RCC 7860 (cell line): ENCODE data around the gene TSC22D3.

Experiments used
- DNase-seq: peaks from one replicate; pipeline ENCODE4 v3.0.0-alpha.2; 2015; ENCODE audit warnings: low spot score
- FAIRE-seq: peaks from 2 replicates; lab custom pipeline; 2012; peaks lifted over from hg19 to GRCh38; lab: Jason Lieb, UNC

The TSC22D3 gene

DNA sequence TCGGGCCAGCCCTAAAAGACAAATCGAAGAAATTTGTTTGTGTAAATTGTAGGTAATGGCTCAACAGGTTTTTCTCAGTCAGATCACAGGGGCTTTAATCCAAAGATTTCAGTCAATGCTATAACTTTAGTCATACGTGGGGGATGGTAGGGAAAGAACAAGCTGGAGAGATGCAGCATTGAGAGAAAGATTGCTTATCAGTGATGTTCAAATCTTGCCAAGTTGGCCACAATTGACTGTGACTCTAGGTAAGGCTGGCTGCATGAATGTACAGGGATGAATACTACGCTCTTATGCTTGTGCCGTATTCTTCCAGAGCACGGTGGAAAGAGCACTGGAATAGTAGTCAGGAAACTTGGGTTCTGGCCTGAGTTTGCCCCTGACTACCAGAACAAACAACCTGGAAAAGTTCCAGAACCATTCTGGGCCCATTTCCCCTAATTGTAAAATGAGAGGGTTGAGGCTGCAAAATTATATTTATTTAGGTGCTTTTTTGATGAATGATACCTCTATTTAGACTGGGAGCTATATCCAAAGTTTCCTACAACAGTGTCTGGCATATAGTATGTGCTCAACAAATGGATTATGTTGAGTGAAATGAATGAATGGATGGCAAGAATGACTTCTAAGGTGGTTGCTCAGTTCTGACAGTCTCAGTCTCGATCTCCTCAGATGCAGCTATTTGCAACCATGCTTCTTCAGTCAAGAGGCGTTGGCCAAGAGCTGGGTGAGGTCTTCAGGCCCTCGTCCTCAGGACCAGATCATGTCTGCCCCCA lies 44.4 kb downstream of the TSC22D3 start:
- peak; percentile 5 for DNase-seq
- FAIRE-seq = no peak

DNA sequence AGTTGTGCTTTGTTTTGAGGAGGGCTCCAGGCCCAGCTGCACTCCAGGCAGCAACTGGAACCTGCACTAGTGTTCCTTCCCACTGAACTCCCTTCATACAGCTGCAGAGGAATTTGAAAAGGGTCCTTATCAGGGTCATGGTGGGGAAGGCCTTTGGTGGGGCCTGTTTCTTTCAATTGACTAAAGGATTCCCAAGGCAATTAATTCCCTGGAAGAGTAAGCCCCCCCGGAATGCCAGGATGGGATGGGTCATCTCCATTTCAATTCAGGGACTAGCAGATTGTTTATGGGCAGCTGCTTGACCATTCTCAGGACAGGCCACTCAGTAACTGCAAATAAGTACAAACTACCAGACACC lies 45.3 kb downstream of the TSC22D3 start:
- no peak for FAIRE-seq

DNA sequence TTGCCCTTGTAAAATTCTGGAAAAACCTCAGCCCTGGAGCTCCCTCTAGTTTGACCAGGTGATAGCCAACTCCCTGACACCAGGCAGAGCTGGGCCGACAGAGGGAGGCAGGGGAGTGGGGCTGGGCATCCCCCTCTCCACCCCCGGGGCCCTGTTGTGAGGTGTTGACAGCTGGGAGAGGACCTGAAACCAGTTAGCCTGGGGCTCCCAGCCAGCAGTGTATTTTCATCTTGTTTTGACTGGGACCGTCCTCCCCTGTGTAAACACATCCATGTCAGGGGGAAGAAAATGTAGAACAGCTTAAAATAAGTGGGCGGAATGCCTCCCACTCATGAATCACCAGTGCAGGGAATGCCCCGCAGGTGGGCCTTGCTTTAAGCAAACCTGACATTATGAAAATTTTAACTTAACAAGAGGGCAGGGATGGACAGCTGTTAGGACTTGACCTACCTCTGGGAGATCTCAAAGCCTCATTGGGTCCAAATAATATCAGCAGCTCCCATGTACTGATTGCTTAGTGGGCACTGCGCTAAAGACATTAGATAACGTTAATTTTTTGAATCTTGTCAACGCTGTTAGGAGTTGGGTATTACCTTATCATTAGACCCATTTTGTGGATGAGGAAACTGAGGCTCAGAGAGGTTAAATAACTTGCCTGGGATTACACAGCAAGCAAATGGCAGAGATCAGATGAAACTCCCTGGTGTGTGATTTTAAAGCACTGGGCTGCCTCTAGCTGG lies 45.9 kb downstream of the TSC22D3 start:
- FAIRE-seq (no peak), DNase-seq (no peak)

More for the DNA sequence above, 45.3 kb downstream of the TSC22D3 start:
- DNase-seq = no peak

DNA sequence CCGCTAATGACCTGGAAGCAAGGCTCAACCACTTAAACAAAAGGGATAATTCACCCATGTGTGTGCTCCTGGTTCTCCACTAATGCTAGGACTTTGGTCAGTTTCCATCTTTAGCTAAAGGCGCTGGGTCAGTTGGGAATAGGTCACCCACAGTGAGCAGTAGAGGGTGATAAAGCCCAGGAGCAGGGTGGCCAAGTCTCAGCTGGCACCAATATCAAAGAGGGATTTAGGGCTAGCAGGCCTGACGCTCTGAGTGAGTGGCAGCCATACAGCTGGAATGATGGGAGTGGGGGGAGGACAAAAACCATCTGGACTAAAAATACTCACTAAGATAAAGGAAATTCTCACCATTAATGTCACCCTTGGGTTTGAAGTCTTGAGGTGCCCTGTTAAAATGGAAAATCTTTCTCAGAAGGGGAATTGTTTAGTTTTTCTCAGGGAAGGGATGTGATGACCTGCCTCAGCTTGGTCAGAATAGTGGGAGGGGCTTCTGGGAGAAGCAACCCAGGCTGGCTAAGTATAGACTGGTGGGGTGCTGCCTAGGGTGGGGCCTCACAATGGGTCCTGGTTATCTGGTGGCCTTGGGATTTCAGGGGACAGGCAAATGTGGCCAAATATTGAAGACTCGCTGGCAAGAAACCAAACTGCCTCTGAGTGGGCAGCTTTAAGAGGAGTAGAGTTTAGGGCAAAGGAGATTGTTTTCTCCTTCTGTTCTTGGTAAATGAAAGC lies 47.1 kb downstream of the TSC22D3 start:
- no peak for DNase-seq
- FAIRE-seq = no peak

DNA sequence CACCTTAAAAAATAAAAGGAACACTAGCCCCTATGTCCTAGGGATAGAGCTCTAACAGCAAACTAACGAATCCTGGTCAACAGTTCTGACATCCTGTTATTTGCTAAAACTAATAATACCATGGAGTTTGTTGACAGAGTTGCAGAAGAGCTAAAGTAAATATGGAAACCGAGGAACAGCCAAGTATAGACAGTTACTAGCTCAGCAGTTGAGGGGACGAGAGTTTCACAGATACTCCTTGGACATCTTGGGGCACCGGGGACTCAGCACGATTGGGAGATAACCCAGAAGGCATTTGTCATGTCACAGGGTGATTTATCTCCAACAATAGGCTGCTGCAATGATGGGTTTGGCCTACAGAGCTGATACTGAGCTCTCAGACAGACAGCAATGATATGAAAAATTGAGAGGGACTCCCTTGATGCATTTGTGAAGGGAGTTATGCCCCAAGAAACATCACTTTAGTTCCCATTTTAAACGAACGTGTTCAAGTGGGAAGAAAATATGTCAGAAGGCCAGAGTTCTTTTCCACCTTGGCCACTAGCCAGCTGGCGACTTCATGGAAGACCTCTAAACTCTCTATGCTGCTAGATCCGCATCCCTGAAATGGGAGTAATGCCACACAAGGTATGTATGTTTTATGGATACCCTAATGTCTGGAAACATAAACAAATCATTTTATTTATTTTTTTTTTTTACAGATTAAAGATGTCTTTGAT lies 48.6 kb downstream of the TSC22D3 start:
- no peak for DNase-seq
- no peak for FAIRE-seq

DNA sequence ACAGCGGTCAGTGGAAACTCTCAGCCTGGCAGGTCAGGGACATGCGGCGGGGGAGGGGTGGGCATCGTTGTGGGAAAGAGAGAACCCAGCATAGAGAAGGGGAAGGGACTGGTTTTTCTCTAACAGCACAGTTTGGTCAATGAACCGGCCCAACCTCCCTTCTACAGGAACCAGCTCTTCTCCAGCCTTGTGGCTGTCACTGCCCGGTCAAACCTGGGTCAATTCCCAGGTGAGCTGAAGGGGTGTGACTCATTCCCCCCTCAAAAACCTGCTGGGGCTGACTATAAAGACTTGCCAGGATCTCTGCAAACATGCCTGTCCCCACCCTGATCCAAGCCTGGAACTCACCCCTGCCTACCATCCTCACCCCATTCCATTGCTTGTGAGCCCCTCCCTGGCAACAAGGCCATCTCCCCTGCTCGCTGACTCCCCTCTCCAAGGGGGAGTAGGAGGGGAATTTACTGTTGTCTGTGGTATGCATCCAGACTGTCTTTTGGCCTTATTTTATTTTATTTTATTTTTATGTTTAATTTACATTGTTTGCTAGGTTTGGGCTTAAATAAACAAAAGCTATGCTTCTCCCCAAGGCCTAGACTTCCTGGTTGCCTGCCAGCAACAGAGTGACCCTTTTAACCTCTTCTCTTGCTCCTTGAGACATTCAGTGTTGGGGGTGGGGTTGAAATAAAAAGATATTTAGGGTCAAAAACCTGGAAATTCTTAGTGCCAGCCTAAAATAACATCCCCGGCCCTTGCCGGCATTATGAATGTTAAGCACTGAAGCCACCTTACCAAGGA lies 49.6 kb downstream of the TSC22D3 start:
- FAIRE-seq (no peak), DNase-seq (no peak)

DNA sequence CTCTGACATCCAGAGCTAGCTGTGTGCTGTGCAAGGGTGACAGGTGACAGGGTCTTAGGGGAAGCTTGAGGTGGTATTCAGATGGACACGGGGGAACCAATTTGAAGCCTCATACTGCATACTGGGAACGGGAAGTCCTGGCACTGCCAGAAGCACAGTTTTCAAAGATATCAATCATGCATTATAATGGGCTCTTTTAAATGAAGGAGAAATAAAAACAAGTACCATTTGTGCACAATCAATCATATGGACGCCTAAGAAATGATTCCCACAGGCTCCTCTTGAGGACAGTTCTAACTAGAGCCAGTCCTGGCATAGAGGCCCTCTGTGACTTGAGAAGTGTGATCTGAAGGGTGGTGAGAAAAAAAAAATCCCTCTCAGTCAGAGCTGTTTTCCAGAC lies 50.9 kb downstream of the TSC22D3 start:
- no peak for FAIRE-seq

DNA sequence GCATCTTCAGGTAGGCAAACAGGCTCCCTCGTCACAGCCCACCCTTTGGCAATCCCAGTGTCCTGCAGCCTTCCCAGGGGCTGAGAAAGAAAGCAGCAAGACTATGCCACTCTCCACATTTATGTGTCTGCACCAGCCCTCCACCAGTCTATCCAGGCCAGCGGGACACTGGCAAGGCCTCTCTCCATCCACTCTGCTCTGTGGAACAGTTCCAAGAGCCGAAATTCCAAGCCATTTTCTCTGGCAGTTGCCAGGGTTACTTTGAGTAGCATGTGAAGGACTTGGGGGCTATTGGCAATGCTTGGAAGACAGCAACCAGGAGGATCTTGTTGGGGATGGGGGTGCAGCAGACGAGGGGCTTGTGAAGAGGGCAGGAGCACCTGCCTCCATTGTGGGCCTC lies 52.1 kb downstream of the TSC22D3 start:
- FAIRE-seq (no peak), DNase-seq (no peak)

More for the DNA sequence above, 50.9 kb downstream of the TSC22D3 start:
- DNase-seq = no peak

DNA sequence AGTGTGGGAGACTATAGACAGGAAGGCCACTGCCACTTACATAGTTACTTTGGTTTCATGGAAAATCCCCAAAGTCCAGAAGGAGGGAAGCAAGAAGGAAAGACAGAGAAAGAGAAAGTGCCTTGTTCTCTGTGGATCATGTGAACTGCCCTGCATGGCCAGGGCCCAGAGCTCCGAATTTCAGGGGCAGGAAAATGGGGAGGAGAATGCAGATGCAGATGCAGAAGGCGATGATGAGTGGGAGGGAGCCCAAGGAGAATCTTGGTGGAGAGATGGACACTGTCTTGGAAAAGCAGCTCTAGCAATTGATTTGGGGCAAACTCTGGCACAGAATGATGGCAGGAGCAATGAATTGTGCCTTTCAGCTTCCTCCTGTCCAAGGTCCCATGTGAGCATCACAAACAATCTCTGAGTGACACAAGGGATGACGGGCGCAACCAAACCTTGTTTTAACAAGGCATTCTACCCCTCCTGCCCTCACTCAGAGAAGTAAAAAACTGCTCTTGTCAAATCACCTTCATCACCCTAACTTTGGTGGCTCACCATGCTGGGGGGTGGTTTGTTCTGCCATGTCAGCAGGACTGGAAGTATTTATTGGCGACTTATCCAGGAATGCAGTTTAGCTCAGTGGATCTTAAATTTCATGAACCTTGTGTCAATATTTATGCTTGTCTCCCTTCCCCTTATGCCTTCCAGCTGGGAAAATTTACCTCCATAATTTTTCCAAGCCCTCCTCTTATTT lies 53.5 kb downstream of the TSC22D3 start:
- DNase-seq (no peak), FAIRE-seq (no peak)

DNA sequence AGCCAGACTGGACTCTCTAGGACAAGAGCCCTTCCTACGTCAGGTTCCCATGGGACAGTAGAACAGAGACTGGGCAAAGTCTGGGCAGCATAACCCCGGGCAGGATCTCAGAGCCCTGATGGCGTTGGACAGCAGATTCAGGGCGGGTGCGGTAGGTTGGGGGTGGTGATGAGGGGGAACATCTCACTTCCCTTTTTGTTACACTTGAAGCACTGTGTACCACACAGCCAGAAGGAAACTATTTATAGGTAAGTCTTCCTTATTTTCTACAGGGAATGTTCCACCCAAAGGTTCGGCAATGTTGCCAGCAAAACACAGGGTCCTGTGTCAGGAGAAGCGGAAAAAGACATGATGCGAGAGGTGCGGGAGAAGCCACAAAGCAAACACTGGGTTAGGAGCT lies 54.3 kb downstream of the TSC22D3 start:
- FAIRE-seq = no peak
- DNase-seq = no peak

DNA sequence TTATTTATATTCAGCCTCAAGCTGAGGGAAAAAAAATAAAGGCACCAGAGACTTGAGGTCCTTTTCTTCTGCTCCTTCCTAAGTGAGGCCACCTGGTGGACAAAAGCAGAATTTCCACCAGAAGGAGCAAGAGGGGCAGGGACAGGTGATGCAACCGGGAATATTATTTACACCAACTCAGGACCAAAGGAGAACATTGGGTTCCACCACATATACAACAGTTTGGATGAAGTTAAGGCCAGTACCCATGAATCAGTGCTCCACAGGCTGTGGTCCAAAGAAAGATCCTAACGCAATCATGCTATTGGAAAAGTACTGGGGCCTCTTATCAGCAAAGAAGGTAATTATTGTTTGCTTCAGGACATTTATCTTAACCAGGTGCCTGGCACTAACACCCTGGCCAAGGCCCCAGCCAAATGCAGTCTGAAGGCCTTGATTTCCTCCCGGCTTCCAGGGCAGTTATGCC lies 57.4 kb downstream of the TSC22D3 start:
- peak; percentile 89 for FAIRE-seq
- peak; percentile 36 for DNase-seq

DNA sequence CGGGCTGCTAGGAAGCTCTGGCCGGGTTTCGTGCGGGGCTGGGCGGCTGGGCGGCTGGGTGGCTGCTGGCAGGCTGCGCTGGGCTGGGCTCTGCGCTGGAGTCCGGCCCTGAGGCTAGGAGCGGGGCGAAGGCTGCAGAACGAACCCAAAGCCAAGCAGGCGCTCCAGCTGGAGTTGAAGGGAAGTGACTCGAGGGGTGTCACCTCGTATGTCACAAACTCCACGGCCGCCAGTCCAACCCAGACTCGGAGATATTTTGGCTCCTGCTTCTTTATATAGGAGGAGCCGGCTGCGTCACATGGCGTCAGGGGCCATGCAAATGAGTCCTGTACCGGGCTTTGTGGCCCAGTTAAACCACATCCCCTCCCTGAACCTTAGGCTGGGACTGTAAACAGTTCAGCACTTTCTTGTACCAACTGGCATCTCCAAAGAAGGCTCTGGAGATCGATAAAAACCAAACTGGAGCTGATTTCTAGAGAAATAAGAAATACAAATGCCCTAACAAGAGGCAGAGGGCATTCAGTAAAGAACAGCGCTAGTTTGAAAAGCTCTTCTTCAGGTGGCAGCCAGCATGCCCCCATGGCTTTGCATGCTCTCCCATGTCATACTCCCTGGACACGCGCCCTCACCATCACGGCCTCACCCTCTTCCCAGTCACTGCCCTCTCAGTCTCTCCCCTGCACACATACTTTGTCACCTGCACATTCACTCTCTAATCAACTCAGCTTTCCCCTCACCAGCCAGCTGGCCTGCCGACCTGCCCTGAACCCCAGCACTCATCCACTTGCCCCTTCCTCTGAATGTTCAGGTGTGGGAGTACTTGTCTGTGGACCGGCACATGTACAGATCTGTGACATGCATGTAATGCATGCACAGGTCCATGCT lies 58.5 kb downstream of the TSC22D3 start:
- DNase-seq (peak; percentile 59), FAIRE-seq (peak; percentile 84)

DNA sequence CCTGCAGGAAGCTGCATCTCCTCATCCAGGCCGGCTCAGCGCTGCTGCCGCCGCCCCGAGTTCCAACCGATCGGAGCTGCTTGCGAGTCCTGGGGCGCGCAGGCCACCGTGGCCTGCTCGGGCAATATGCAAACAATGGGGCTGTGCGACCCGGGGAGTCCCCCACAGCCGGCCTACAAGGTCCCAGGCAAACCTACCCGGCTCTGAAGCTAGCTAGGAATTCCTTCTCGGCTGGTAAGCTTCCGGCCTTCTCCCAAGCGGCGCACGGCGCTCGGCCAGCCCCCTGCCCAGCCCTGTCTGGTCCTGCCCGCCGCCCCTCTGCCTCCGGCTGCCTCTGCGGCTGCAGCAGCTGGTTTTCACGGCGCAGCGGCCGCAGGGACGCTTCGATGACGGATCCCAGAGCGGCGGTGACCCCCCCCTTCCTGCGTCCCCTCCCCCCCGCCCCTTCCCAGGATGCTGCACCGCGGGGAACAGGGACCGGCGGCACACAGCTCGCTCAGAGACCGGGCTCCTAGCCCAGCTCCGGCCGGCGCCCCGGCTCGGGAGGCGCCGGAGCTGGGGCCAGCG lies 59.4 kb downstream of the TSC22D3 start:
- peak; percentile 2 for DNase-seq
- FAIRE-seq = no peak

DNA sequence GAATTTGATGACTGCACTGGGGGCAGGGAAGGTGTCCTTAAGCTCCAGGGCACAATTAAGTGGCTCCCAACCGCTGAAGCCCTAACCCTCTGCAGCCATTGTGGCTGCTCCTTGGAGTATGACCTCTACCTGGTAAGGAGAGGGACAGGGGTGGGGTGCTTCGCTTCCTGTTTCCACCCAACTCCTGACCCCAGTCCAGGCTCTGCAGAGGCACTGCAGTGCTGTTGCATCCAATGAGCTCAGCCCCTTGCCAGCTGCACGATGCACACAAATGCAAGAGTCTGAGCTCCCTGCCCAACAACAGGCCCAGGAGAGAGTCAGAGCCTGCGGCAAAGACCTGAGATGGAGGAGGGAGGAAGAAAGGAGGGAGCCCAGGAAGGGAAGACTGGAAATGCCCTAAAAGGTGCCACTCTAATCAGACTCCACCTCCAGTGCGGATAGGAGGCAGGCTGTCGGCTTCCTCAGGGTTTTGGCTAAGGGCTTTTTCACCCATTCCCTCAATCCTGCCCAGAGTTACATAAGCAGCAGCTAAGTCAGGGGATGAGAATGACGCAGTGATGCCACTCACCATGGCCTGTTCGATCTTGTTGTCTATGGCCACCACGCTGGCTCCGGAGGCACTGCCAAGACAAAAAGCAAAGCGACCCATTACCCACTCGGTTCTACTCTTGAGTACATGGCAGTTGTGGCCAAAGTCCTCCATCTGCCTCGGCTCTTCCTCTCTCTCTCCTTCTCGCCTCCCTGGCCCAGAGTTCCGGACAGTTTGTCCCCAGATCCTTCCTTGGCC lies 60.1 kb downstream of the TSC22D3 start:
- peak; percentile 2 for DNase-seq
- FAIRE-seq = no peak

DNA sequence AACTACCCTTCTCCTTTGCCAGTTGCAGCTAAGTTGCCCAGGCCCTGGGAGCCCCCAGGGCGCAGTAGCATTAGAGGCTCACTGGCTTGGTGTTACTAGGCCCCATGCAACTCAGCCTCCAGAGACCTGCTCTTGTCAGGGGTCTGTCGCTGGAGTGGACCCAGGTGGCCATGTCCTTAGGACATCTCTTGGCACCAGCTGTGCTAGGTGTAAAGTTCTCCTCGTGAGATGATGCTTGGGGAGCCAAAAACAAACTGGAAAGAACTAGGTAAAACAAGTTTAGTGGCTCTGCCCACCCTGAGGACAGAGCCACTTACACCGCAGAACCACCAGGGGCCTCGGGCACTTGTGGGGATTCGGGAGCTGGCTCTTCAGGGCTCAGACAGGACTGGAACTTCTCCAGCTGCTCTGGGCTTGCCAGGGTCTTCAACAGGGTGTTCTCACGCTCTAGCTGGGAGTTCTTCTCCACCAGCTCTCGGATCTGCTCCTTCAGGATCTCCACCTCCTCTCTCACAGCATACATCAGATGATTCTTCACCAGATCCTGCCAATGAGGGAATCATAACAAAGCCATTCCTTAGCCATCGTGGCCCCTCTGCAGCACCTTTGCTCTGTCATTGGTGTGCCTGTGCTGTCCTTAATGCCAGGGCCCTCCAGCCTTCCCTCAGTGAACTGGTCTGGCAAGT lies 61.2 kb downstream of the TSC22D3 start:
- DNase-seq = no peak
- FAIRE-seq = no peak

DNA sequence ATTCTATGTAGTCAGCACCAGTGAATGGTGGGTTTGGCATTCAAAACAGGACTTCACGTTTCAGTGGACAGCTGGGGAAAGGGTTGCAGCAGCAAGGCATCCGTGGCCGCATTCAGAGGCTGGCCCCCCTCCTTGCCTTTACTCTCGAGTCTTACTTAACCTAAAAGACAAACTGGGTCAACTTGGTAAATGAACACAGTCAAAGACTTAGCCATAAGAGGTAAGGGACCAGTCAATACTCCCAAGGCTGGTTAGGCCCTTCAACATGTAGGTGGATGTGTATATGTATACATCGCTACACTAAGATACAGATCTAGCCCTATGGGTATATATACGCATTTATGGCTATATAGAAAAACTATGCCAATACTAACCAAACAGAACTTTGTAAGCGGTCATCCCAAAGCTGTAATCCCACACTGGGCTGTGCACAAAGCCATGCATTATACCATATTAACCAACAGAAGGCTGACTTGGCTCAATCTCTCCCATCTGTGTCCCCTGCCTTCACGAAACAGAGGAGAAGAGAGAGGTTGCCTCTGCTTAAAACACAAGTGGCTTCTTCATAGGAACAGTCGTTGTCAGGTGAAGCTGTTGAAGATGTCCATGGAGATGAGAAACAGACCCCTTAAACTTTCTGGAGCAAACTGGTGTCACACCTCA lies 61.9 kb downstream of the TSC22D3 start:
- FAIRE-seq (no peak), DNase-seq (no peak)
